Smooth muscle cell of trachea (primary cell): ENCODE results near the gene REEP5. TPM values are rescaled to one million over a fixed set of nuclear protein-coding genes. Genes with fewer than 3 reads are reported as not detected.

Experiments used
- total RNA-seq: library from RNA; depleted of rRNA; stranded (reverse); fragments of >200 nt; gene quantifications from 2 replicates; pipeline ENCODE4 v1.2.1, GENCODE V29; 2014

Gene REEP5
- total RNA-seq, result 36.8 and 79.7 TPM in 2 replicates

GRCh38 chr5:112921833-112922817 lies at the start of gene REEP5:
Gene REEP5 (minus strand): TSS chr5:112922227. CDS start chr5:112922190, 37 bp downstream.

GRCh38 chr5:112860929-112861637 lies 60.9 kb downstream of the REEP5 start, which contains the start of gene SRP19:
Gene SRP19 (plus strand): TSS chr5:112861287. CDS start chr5:112861377, 90 bp downstream.

Other genes starting within 250 kb of the REEP5 start
- gene APC, start 184.3 kb downstream of the REEP5 start, total RNA-seq, result 80.3 and 82.9 TPM in 2 replicates
- gene SRP19, start 60.9 kb downstream of the REEP5 start, total RNA-seq, result 40.7 and 81.3 TPM in 2 replicates
- gene DCP2, start 54.6 kb upstream of the REEP5 start, total RNA-seq, result 17.0 and 20.9 TPM in 2 replicates